PFSK-1 (cell line): Measurements from ENCODE around the gene MYL7.

ENCODE experiments used
- FOXP2 ChIP-seq: optimal IDR thresholded peaks from 2 replicates; pipeline ENCODE3; 2011; ENCODE audit warnings: borderline replicate concordance, control low read depth, inconsistent platforms; ENCODE audit not compliant: insufficient read depth; ENCODE audit errors: extremely low read length, extremely low read depth
- POLR2AphosphoS5 ChIP-seq: IDR thresholded peaks from 2 replicates; pipeline ENCODE4 v1.6.1; 2012; ENCODE audit warnings: low read depth, mild to moderate bottlenecking, control low read depth, low read length, moderate library complexity
- SIN3A ChIP-seq: IDR thresholded peaks from 2 replicates; pipeline ENCODE4 v1.6.1; 2012; ENCODE audit warnings: mild to moderate bottlenecking, low read length, moderate library complexity, borderline replicate concordance; ENCODE audit not compliant: insufficient read depth
- TAF1 ChIP-seq: IDR thresholded peaks from 2 replicates; pipeline ENCODE4 v1.6.1; 2012; ENCODE audit warnings: low read length, control low read depth, borderline replicate concordance; ENCODE audit not compliant: insufficient read depth

DNA sequence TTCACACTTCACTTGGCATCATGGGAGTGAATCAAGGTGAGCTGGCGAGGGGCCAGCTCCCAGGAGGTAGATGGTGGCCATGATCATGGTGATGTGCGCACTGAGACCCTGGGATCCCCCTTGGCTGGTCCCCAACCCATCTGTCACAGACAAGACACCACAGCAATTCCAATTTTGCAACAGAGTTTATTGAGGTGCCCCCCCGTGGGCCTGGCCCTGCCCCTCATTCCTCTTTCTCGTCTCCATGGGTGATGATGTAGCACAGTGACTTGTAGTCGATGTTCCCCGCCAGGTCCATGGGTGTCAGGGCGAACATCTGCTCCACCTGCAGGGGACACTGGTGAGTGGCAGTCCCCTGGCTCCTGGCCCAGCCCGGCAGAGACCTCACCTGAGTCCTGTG, 2.4 kb downstream of the MYL7 start:
- TF ChIP-seq FOXP2 (no peak), SIN3A (no peak), TAF1 (no peak), POLR2AphosphoS5 (no peak)
